ENCODE data around the gene SNAP29. TPM values are rescaled to one million over a fixed set of nuclear protein-coding genes. Genes with fewer than 3 reads are reported as not detected.
A peak's percentile ranks its signal among the peaks of the same experiment; 100 is the strongest.

The SNAP29 gene
- total and polyA plus RNA-seq, 3 experiments from 2014 or later: 21.9 to 26.0 (median 23.3) TPM

- Histone ChIP-seq H3K27ac (ENCODE audit: low read depth, low read length) (peak overlapping the region; percentile 22), H3K4me1 (ENCODE audit: insufficient read depth, low read length) (peaks cover 49% of the 10 kb centered on the region), H3K36me3 (ENCODE audit: insufficient read depth, low read length) (no peaks in the 10 kb centered on the region), H3K4me3 (ENCODE audit: low read length) (no peak overlapping the region), H3K27me3 (ENCODE audit: insufficient read depth, low read length, poor library complexity, severe bottlenecking) (no peaks in the 10 kb centered on the region), H3K9me3 (ENCODE audit: low read length) (no peaks in the 10 kb centered on the region)
- Mint-ChIP-seq H3K27me3 (no peaks in the 10 kb centered on the region), H3K4me3 (peak overlapping the region in 1 of 7 donors; percentile 81), H3K4me1 (peaks cover 52 to 67% (median 63%) of the 10 kb centered on the region in 3 donors), H3K36me3 (peaks cover 0 to 1% (median 0%) of the 10 kb centered on the region in 3 donors), H3K9me3 (no peaks in the 10 kb centered on the region), H3K27ac (peak overlapping the region in 1 of 8 donors; percentile 29)
- ChIA-PET CTCF (interaction anchor here (1.0 kb wide), 1 partner anchor 50 kb away, joined by 3 read pairs; no protein-coding TSS in a partner anchor), POLR2A (no interaction called here)
- DNase-seq: no peak
Measured at GRCh38 chr22:20853236-20853660, 5.6 kb upstream of the SNAP29 start.

- Mint-ChIP-seq H3K4me1 (peaks cover 51 to 77% (median 63%) of the 10 kb centered on the region in 3 donors), H3K4me3 (peak overlapping the region; percentile 87 to 97 (median 88)), H3K36me3 (peaks cover 0 to 14% (median 2%) of the 10 kb centered on the region in 3 donors), H3K27ac (peak overlapping the region in 7 of 8 donors; percentile 74 to 98 (median 87)), H3K9me3 (no peaks in the 10 kb centered on the region), H3K27me3 (no peaks in the 10 kb centered on the region)
- no peak for DNase-seq
- Histone ChIP-seq H3K27ac (ENCODE audit: low read depth, low read length) (no peak overlapping the region), H3K27me3 (ENCODE audit: insufficient read depth, low read length, poor library complexity, severe bottlenecking) (no peaks in the 10 kb centered on the region), H3K36me3 (ENCODE audit: insufficient read depth, low read length) (no peaks in the 10 kb centered on the region), H3K9me3 (ENCODE audit: low read length) (no peaks in the 10 kb centered on the region), H3K4me3 (ENCODE audit: low read length) (peak overlapping the region; percentile 55), H3K4me1 (ENCODE audit: insufficient read depth, low read length) (peaks cover 63% of the 10 kb centered on the region)
- POLR2A ChIA-PET: no interaction called here
- CTCF ChIA-PET: interaction anchor here (0.6 kb wide), 1 partner anchor 105 kb away, joined by 3 read pairs; no protein-coding TSS in a partner anchor
Measured at GRCh38 chr22:20857247-20857643, 1.6 kb upstream of the SNAP29 start.

- H3K27me3 Mint-ChIP-seq: no peaks in the 10 kb centered on the region
- ChIA-PET POLR2A (no interaction called here), CTCF (interaction anchor here (0.6 kb wide), 1 partner anchor 104 kb away, joined by 3 read pairs; no protein-coding TSS in a partner anchor)
- H3K27ac Mint-ChIP-seq: peak overlapping the region; percentile 74 to 98 (median 89)
- Histone ChIP-seq H3K4me3 (ENCODE audit: low read length) (peak overlapping the region; percentile 55), H3K27me3 (ENCODE audit: insufficient read depth, low read length, poor library complexity, severe bottlenecking) (no peaks in the 10 kb centered on the region), H3K27ac (ENCODE audit: low read depth, low read length) (peak overlapping the region; percentile 94), H3K9me3 (ENCODE audit: low read length) (no peaks in the 10 kb centered on the region), H3K36me3 (ENCODE audit: insufficient read depth, low read length) (no peaks in the 10 kb centered on the region), H3K4me1 (ENCODE audit: insufficient read depth, low read length) (peaks cover 63% of the 10 kb centered on the region)
- DNase-seq: peak; percentile 3 to 85 (median 76)
- H3K36me3 Mint-ChIP-seq: peaks cover 0 to 21% (median 4%) of the 10 kb centered on the region in 3 donors
- no peaks in the 10 kb centered on the region for H3K9me3 Mint-ChIP-seq
- H3K4me3 Mint-ChIP-seq: peak overlapping the region; percentile 87 to 97 (median 88)
- peaks cover 48 to 77% (median 60%) of the 10 kb centered on the region in 3 donors for H3K4me1 Mint-ChIP-seq
Measured at GRCh38 chr22:20857838-20858614, 781 bp upstream of the SNAP29 start.

GRCh38 chr22:20859615-20860014 lies 808 bp downstream of the SNAP29 start:
- Mint-ChIP-seq H3K4me1 (peaks cover 44 to 78% (median 59%) of the 10 kb centered on the region in 3 donors), H3K27ac (peak overlapping the region; percentile 72 to 91 (median 84)), H3K9me3 (no peaks in the 10 kb centered on the region), H3K4me3 (peak overlapping the region; percentile 83 to 97 (median 88)), H3K36me3 (peaks cover 0 to 37% (median 9%) of the 10 kb centered on the region in 3 donors), H3K27me3 (no peaks in the 10 kb centered on the region)
- H3K36me3 ChIP-seq (ENCODE audit: insufficient read depth, low read length): no peaks in the 10 kb centered on the region
- peak overlapping the region; percentile 93 for H3K4me3 ChIP-seq (ENCODE audit: low read length)
- POLR2A ChIA-PET: no interaction called here
- H3K27me3 ChIP-seq (ENCODE audit: insufficient read depth, low read length, poor library complexity, severe bottlenecking): no peaks in the 10 kb centered on the region
- peaks cover 52% of the 10 kb centered on the region for H3K4me1 ChIP-seq (ENCODE audit: insufficient read depth, low read length)
- CTCF ChIA-PET: no interaction called here
- H3K9me3 ChIP-seq (ENCODE audit: low read length): no peaks in the 10 kb centered on the region
- DNase-seq: no peak
- H3K27ac ChIP-seq (ENCODE audit: low read depth, low read length): peak overlapping the region; percentile 94

GRCh38 chr22:20862540-20862939 lies 3.7 kb downstream of the SNAP29 start:
- no peaks in the 10 kb centered on the region for H3K27me3 Mint-ChIP-seq
- CTCF ChIA-PET: no interaction called here
- peak overlapping the region in 5 of 8 donors; percentile 14 to 71 (median 43) for H3K27ac Mint-ChIP-seq
- H3K4me1 Mint-ChIP-seq: peaks cover 35 to 85% (median 48%) of the 10 kb centered on the region in 3 donors
- no peak overlapping the region for H3K4me3 ChIP-seq (ENCODE audit: low read length)
- no peaks in the 10 kb centered on the region for H3K9me3 ChIP-seq (ENCODE audit: low read length)
- peaks cover 55% of the 10 kb centered on the region for H3K4me1 ChIP-seq (ENCODE audit: insufficient read depth, low read length)
- no peaks in the 10 kb centered on the region for H3K36me3 ChIP-seq (ENCODE audit: insufficient read depth, low read length)
- POLR2A ChIA-PET: interaction anchor here (0.6 kb wide), 1 partner anchor 107 kb away, joined by 4 read pairs; no protein-coding TSS in a partner anchor
- peak overlapping the region in 3 of 7 donors; percentile 15 to 45 (median 21) for H3K4me3 Mint-ChIP-seq
- DNase-seq: no peak
- no peaks in the 10 kb centered on the region for H3K27me3 ChIP-seq (ENCODE audit: insufficient read depth, low read length, poor library complexity, severe bottlenecking)
- no peaks in the 10 kb centered on the region for H3K9me3 Mint-ChIP-seq
- no peak overlapping the region for H3K27ac ChIP-seq (ENCODE audit: low read depth, low read length)
- H3K36me3 Mint-ChIP-seq: peaks cover 0 to 54% (median 9%) of the 10 kb centered on the region in 3 donors

GRCh38 chr22:20863366-20863765 lies 4.6 kb downstream of the SNAP29 start:
- Mint-ChIP-seq H3K36me3 (peaks cover 0 to 58% (median 9%) of the 10 kb centered on the region in 3 donors), H3K4me1 (peaks cover 33 to 84% (median 43%) of the 10 kb centered on the region in 3 donors), H3K4me3 (peak overlapping the region in 1 of 7 donors; percentile 72), H3K27ac (peak overlapping the region in 3 of 8 donors; percentile 43 to 67 (median 57)), H3K9me3 (no peaks in the 10 kb centered on the region), H3K27me3 (no peaks in the 10 kb centered on the region)
- ChIA-PET POLR2A (no interaction called here), CTCF (interaction anchor here (0.6 kb wide), 1 partner anchor 1035 kb away, joined by 3 read pairs; no protein-coding TSS in a partner anchor)
- Histone ChIP-seq H3K9me3 (ENCODE audit: low read length) (no peaks in the 10 kb centered on the region), H3K4me1 (ENCODE audit: insufficient read depth, low read length) (peaks cover 57% of the 10 kb centered on the region), H3K27ac (ENCODE audit: low read depth, low read length) (peak overlapping the region; percentile 18), H3K36me3 (ENCODE audit: insufficient read depth, low read length) (no peaks in the 10 kb centered on the region), H3K27me3 (ENCODE audit: insufficient read depth, low read length, poor library complexity, severe bottlenecking) (no peaks in the 10 kb centered on the region), H3K4me3 (ENCODE audit: low read length) (no peak overlapping the region)
- DNase-seq: no peak

- ChIA-PET POLR2A (no interaction called here), CTCF (no interaction called here)
- Mint-ChIP-seq H3K4me1 (peaks cover 34 to 78% (median 45%) of the 10 kb centered on the region in 3 donors), H3K27me3 (no peaks in the 10 kb centered on the region), H3K36me3 (peaks cover 0 to 62% (median 12%) of the 10 kb centered on the region in 3 donors), H3K4me3 (no peak overlapping the region), H3K9me3 (no peaks in the 10 kb centered on the region), H3K27ac (peak overlapping the region in 6 of 8 donors; percentile 2 to 80 (median 51))
- Histone ChIP-seq H3K27me3 (ENCODE audit: insufficient read depth, low read length, poor library complexity, severe bottlenecking) (no peaks in the 10 kb centered on the region), H3K4me1 (ENCODE audit: insufficient read depth, low read length) (peaks cover 56% of the 10 kb centered on the region), H3K27ac (ENCODE audit: low read depth, low read length) (no peak overlapping the region), H3K36me3 (ENCODE audit: insufficient read depth, low read length) (no peaks in the 10 kb centered on the region), H3K9me3 (ENCODE audit: low read length) (no peaks in the 10 kb centered on the region), H3K4me3 (ENCODE audit: low read length) (no peak overlapping the region)
- DNase-seq: no peak
Measured at GRCh38 chr22:20864186-20864908, 5.5 kb downstream of the SNAP29 start.

All from CD8-positive, alpha-beta memory T cell (primary cell).